Fibroblast of skin of back (primary cell): ENCODE results near the gene CAMK1D.

Experiments used
- DNase-seq: peaks from one replicate; pipeline ENCODE4 v3.0.0-alpha.2; 2013

CAMK1D gene

GRCh38 chr10:12405342-12406320 is 56.3 kb downstream of the CAMK1D start:
- no peak for DNase-seq

- no peak for DNase-seq
Measured at GRCh38 chr10:12406764-12407400, 57.5 kb downstream of the CAMK1D start.

- DNase-seq = no peak
Measured at GRCh38 chr10:12408472-12408871, 59.1 kb downstream of the CAMK1D start.

GRCh38 chr10:12409161-12409560 is 59.8 kb downstream of the CAMK1D start:
- no peak for DNase-seq

GRCh38 chr10:12409613-12410012 is 60.3 kb downstream of the CAMK1D start:
- DNase-seq = no peak

GRCh38 chr10:12412666-12413368 is 63.5 kb downstream of the CAMK1D start:
- no peak for DNase-seq

- no peak for DNase-seq
Measured at GRCh38 chr10:12413369-12413711, 64.0 kb downstream of the CAMK1D start.

GRCh38 chr10:12414278-12414989 is 65.1 kb downstream of the CAMK1D start:
- DNase-seq = no peak

GRCh38 chr10:12416344-12417050 is 67.2 kb downstream of the CAMK1D start:
- DNase-seq = no peak

GRCh38 chr10:12417331-12417730 is 68.0 kb downstream of the CAMK1D start:
- no peak for DNase-seq

GRCh38 chr10:12418000-12418399 is 68.7 kb downstream of the CAMK1D start:
- no peak for DNase-seq

- no peak for DNase-seq
Measured at GRCh38 chr10:12418725-12419261, 69.4 kb downstream of the CAMK1D start.

- peak; percentile 88 for DNase-seq
Measured at GRCh38 chr10:12419262-12419847, 70.0 kb downstream of the CAMK1D start.

- no peak for DNase-seq
Measured at GRCh38 chr10:12420530-12421120, 71.3 kb downstream of the CAMK1D start.

GRCh38 chr10:12422189-12422588 is 72.8 kb downstream of the CAMK1D start:
- DNase-seq = no peak

- no peak for DNase-seq
Measured at GRCh38 chr10:12423896-12424295, 74.5 kb downstream of the CAMK1D start.

- DNase-seq = no peak
Measured at GRCh38 chr10:12427276-12427675, 77.9 kb downstream of the CAMK1D start.

GRCh38 chr10:12428447-12429135 is 79.2 kb downstream of the CAMK1D start:
- no peak for DNase-seq

GRCh38 chr10:12430406-12430982 is 81.1 kb downstream of the CAMK1D start:
- DNase-seq = no peak
